ENCODE measurements around the gene RARB.

- TF ChIP-seq, protein P1, sequence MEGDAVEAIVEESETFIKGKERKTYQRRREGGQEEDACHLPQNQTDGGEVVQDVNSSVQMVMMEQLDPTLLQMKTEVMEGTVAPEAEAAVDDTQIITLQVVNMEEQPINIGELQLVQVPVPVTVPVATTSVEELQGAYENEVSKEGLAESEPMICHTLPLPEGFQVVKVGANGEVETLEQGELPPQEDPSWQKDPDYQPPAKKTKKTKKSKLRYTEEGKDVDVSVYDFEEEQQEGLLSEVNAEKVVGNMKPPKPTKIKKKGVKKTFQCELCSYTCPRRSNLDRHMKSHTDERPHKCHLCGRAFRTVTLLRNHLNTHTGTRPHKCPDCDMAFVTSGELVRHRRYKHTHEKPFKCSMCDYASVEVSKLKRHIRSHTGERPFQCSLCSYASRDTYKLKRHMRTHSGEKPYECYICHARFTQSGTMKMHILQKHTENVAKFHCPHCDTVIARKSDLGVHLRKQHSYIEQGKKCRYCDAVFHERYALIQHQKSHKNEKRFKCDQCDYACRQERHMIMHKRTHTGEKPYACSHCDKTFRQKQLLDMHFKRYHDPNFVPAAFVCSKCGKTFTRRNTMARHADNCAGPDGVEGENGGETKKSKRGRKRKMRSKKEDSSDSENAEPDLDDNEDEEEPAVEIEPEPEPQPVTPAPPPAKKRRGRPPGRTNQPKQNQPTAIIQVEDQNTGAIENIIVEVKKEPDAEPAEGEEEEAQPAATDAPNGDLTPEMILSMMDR (conservative IDR thresholded peaks at IDR 0.05): no peak
- TF ChIP-seq ZFX (IDR thresholded peaks at IDR 0.05): no peak
Observed at GRCh38 chr3:25478211-25478757, 50.2 kb downstream of the RARB start.
